Tibial artery (tissue), 4 donors: Measurements from ENCODE around the gene RUSC2.
A peak's percentile ranks its signal among the peaks of the same experiment; 100 is the strongest.

Experiments
- DNase-seq, 2 donors: peaks; one replicate each; pipeline ENCODE4 v3.0.0-alpha.2; 2019
- H3K27ac ChIP-seq, 2 donors: fragments of 200-600 bp; sonication (generic) in 1 of 2; 1 replicate in 1 of 2; 2 replicates in 1 of 2; pipeline ENCODE4 v1.5.1; 2018 to 2019; ENCODE audit warnings: mild to moderate bottlenecking in 1 of 2
- H3K27me3 ChIP-seq, 2 donors: fragments of 200-600 bp; sonication (generic) in 1 of 2; one replicate each; pipeline versions ENCODE4 v1.5.1 to v1.6.0; 2016 to 2019
- H3K36me3 ChIP-seq, 3 donors: fragments of 200-600 bp; sonication (generic) in 2 of 3; one replicate each; pipeline ENCODE4 v1.5.1; 2016 to 2019; ENCODE audit warnings: mild to moderate bottlenecking in 2 of 3
- H3K4me1 ChIP-seq, 4 donors: fragments of 200-600 bp; sonication (generic) in 2 of 4; 1 replicate in 3 of 4; 2 replicates in 1 of 4; pipeline ENCODE4 v1.5.1; 2016 to 2019
- H3K4me3 ChIP-seq, 2 donors: fragments of 200-600 bp; sonication (generic) in 1 of 2; 1 replicate in 1 of 2; 2 replicates in 1 of 2; pipeline ENCODE4 v1.5.1; 2018 to 2019; ENCODE audit warnings: mild to moderate bottlenecking in 2 of 2
- H3K9me3 ChIP-seq, 3 donors: fragments of 200-600 bp; sonication (generic) in 1 of 3; one replicate each; pipeline ENCODE4 v1.5.1; 2016 to 2019
- CTCF ChIP-seq, 2 experiments: fragments of 200-600 bp in 1 of 2; fragments of 450-650 bp in 1 of 2; IDR thresholded peaks; one replicate each; pipeline ENCODE4 v1.5.1; 2017 to 2019; ENCODE audit warnings: antibody characterized with exemption in 2 of 2, mild to moderate bottlenecking in 1 of 2, moderate library complexity in 1 of 2
- intact Hi-C: fragments of 100-400 bp; cut with DNase I; formaldehyde crosslinking; loops from one replicate; pipeline ENCODE4 v1.15.0; 2023; ENCODE audit warnings: low total_unique reads

The RUSC2 gene

GRCh38 chr9:35515766-35516165 lies 25.9 kb downstream of the RUSC2 start:
- intact Hi-C loops, result no loop called here
- TF ChIP-seq CTCF (IDR thresholded peaks at IDR 0.05), result no peak
- Histone ChIP-seq H3K4me3 (no peak overlapping the region), H3K36me3 (no peaks in the 10 kb centered on the region), H3K9me3 (no peaks in the 10 kb centered on the region), H3K4me1 (peaks cover 5 to 99% (median 69%) of the 10 kb centered on the region in 4 donors), H3K27ac (peak overlapping the region; percentile 84 to 87), H3K27me3 (no peaks in the 10 kb centered on the region)
- no peak for DNase-seq

- Histone ChIP-seq H3K27ac (peak overlapping the region; percentile 84 to 87), H3K9me3 (no peaks in the 10 kb centered on the region), H3K4me3 (no peak overlapping the region), H3K36me3 (no peaks in the 10 kb centered on the region), H3K4me1 (peaks cover 5 to 100% (median 69%) of the 10 kb centered on the region in 4 donors), H3K27me3 (no peaks in the 10 kb centered on the region)
- TF ChIP-seq CTCF (IDR thresholded peaks at IDR 0.05), result no peak
- intact Hi-C loops, result no loop called here
- DNase-seq, result no peak
Observed at GRCh38 chr9:35516479-35516878, 26.6 kb downstream of the RUSC2 start.

- Histone ChIP-seq H3K36me3 (no peaks in the 10 kb centered on the region), H3K27me3 (no peaks in the 10 kb centered on the region), H3K9me3 (no peaks in the 10 kb centered on the region), H3K27ac (peak overlapping the region; percentile 84 to 87), H3K4me1 (peaks cover 5 to 100% (median 70%) of the 10 kb centered on the region in 4 donors), H3K4me3 (no peak overlapping the region)
- intact Hi-C loops, result no loop called here
- TF ChIP-seq CTCF (IDR thresholded peaks at IDR 0.05), result no peak
- no peak for DNase-seq
Observed at GRCh38 chr9:35517131-35517530, 27.2 kb downstream of the RUSC2 start.

- no peaks in the 10 kb centered on the region for H3K9me3 ChIP-seq
- no peak for DNase-seq
- peaks cover 5 to 100% (median 71%) of the 10 kb centered on the region in 4 donors for H3K4me1 ChIP-seq
- no peaks in the 10 kb centered on the region for H3K27me3 ChIP-seq
- no peak overlapping the region for H3K4me3 ChIP-seq
- intact Hi-C loops, result no loop called here
- TF ChIP-seq CTCF (IDR thresholded peaks at IDR 0.05), result no peak
- H3K27ac ChIP-seq, result peak overlapping the region; percentile 84 to 87
- H3K36me3 ChIP-seq, result no peaks in the 10 kb centered on the region
Observed at GRCh38 chr9:35517552-35518224, 27.8 kb downstream of the RUSC2 start.

GRCh38 chr9:35518225-35518821 lies 28.4 kb downstream of the RUSC2 start:
- Histone ChIP-seq H3K4me3 (no peak overlapping the region), H3K4me1 (peaks cover 5 to 100% (median 75%) of the 10 kb centered on the region in 4 donors), H3K9me3 (no peaks in the 10 kb centered on the region), H3K27me3 (no peaks in the 10 kb centered on the region), H3K36me3 (no peaks in the 10 kb centered on the region), H3K27ac (peak overlapping the region; percentile 84 to 87)
- TF ChIP-seq CTCF (IDR thresholded peaks at IDR 0.05), result no peak
- no peak for DNase-seq
- intact Hi-C loops, result no loop called here
